ENCODE results near the gene SLC6A12.

- TF ChIP-seq CTCF (conservative IDR thresholded peaks at IDR 0.05) (no peak), EZH2 (IDR thresholded peaks at IDR 0.05; ENCODE audit: low read depth) (no peak)
These were observed 43.0 kb upstream of the SLC6A12 start for GRCh38 chr12:256958-257357.
